GM21723 (cell line): Measurements from ENCODE around the gene PIR.
A peak's percentile ranks its signal among the peaks of the same experiment; 100 is the strongest.

Experiments
- ATAC-seq: cut with Tn5 transposase; IDR thresholded peaks from one replicate; pipeline ENCODE4 v1.9.1; 2021; ENCODE audit warnings: mild to moderate bottlenecking, moderate library complexity; ENCODE audit not compliant: unreplicated experiment

Gene PIR

DNA sequence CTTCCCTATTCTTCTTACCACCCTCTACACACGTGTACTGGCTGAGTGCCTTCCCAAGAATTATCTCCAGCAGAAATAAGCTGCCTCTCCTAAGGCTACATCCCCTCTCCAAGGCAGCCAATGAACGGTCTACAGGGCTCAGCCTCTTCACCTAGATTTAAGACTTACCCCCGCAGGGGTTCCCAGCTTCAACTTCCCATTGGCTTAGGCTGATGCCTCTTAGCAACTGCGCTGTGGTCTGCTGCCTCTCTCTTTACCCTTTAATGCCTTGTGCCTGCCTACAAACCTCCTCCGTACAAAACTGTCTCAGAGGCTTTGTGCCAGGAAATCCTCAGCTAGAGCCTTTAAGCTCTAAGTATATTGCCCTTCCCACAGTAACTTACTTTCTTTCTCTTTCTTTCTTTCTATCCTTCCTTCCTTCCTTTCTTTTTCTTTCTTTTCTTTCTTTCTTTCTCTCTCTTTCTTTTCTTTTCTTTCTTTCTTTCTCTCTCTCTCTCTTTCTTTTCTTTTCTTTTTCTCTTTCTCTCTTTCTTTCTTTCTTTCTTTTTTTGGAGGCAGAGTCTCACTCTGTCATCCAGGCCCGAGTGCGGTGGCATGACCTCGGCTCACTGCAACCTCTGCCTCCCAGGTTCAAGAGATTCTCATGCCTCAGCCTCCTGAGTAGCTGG is 142.7 kb downstream of the PIR start:
- no peak for ATAC-seq

DNA sequence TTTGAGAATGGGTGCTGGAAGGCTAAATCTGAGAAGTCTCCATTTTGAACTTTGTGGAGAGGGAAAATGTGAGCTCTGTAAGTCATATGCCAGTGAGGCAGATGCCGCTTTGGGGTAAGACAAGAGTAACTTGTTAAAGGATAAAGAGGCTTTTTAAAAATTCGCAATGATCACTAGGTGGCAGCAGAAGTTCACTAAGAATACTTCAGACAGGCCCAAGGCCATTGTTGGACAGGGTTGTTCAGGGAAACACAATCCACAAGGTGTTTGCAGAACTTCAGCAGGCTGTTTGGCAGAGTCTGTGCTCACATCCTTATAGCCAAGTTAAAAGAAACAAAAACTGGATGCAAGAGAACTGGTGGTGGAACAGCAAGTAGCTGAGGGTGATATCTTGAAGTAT is 144.1 kb downstream of the PIR start:
- peak; percentile 75 for ATAC-seq

DNA sequence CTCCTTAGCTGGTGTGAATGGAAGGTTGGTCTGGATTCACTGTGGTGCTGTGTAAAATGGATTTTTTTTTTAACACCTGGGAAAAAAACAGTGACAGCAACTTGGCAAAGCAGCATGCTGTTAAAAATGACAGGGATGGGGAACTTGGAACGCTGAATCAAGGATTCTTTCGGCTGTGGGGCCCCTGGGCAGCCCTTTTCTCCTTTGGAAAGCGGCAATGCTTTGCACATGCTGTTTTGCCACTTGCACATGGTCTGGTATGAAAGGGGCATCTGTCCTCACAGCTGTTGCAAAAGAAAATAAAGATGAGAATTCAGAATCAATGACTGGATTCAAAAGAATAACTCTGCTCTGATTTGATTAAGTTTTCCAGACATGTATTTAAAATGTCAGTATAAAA is 147.2 kb downstream of the PIR start:
- no peak for ATAC-seq

DNA sequence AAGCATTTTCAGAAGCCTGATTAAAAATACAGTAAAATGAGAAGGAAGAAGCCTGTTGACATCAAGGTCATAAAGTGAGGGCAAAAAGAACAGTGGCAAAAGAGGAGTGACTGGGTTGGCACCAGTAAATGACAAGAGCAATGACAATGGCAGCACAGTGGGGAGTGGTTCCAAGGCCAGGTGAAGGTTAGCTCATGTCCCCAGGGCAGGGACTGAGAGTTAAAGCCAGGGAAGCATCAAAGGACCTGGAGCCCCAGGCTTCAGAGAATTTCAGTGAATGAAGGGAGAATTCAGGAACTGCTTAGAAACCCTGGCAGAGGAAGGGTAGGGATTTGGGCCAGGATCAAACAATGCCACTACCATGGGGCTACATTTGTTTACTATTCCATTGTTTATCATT is 149.0 kb downstream of the PIR start:
- no peak for ATAC-seq

DNA sequence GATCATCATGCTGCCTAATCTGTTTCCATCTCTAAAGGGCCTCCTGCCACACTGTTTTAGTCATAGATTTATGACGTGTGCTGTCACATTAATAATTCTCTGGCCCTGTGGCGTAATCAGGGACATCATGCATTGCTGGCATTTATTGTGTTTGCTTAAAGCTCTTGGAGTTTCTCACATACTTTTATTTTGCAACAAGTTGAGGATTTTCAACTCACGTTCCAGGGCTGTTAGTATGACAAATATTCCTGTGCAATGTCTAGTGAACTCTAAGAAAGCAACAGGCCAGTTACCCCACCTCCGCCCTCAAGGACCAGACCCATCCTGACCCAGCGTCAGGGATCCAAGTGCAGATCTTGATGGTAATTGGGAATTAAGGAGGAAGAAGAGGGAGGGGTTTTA is 150.1 kb downstream of the PIR start:
- ATAC-seq = no peak

DNA sequence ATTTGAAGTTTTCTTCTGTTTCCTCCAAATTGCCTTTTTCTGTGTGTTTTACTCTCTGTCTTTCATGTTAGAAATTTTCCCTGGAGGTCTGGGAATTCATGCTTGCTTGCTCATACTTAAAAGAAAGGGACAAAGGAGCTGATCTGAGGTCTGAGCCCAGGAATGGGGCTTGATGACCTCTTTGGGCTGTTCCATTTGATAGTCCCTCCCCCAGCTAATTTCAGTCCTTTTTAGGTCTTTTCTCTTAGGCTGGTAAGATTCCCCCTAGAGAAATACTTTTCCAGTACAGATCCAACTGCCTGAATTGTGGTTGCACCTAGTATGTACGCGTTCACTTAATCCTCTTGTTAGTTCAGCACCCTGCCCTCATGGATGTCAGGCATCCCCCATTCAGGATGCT is 152.3 kb downstream of the PIR start:
- ATAC-seq = no peak

DNA sequence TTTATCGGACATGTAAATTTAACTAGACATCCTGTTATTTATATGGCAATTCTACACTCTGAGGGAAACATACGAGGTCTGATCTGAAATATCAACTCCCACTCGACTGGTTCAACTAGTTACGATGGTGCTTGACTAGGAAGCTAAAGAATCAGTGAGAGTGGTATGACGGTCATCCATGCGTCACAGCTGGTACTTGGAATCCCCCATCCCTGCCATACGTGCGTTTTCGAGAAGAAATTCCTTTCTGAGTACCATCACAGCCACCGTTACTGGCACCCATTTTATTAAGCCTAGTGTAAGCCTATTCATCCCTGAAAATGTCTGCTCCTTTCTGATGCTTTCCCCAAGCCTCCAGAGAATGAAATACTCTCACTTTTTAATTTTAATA is 157.1 kb downstream of the PIR start:
- no peak for ATAC-seq

DNA sequence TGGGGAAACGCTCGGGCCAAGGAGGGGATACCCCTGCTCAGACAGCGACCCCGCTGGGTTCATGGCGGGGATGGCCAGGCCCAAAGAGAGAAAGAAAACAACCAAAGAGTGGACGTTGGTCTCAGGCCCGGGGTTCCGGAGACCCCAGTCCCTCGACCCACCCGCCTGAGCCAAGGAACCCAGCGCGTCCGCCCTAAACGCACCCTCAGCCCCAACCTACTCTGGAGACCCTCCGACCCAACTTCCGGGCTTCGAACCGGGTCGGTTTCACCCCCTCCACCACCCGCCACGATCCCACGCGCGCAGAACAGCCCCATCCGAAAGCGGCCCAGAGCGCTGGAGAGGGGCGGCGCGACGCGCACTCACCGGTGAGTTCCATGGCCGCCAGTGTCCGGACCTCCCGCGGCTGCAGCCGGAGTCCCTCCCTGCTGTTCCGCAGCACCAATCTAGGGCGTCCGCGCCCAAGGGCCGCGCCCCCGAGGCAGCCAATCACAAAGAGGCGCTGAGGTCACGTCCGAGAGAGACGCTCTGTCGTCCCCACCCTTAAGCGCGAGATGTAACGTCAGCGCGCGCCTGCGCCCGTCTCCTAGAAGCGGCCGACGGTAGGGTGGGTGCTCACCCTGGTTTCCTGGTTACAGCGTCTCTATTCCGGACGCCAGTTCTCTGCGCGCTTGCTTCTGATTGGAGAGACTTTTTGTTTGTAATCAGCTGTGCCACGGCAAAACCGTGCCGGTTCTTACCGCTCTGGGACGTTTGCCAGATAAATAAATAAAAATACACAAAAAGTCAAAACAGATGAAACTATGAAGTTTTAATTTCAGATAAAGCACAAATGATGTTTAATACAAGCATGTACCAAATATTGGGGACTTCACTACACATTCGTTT is 157.8 kb downstream of the PIR start, which contains the start of gene PIGA:
Gene PIGA, minus strand, starts transcription at position 389 of the 888 bp plus-strand sequence. CDS start 3,593 bp downstream, outside the sequence.
- ATAC-seq = peak; percentile 98
